Measurements from ENCODE around the gene CAVIN3.

CAVIN3 gene

DNA sequence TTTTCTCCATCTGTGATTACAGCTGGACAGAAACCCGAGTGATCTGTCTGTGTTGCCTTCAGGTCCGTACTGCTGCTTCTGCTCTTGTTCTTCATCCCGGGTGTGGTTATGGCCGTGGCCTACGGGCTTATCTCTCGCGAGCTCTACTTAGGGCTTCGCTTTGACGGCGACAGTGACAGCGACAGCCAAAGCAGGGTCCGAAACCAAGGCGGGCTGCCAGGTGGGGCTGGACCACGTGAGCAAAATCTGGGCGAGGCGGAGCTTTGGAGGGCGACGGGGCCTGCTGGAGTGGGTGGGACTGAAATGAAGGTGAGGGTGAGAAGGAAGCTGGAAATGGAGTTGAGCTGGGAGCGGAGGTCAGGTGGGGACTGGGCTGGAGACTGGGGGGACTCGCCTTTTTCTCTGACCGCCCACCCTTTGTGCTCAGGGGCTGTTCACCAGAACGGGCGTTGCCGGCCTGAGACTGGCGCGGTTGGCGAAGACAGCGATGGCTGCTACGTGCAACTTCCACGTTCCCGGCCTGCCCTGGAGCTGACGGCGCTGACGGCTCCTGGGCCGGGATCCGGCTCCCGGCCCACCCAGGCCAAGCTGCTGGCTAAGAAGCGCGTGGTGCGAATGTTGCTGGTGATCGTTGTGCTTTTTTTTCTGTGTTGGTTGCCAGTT is 49.6 kb downstream of the CAVIN3 start:
- no peak for DNase-seq (ENCODE audit: low read depth, low spot score)

DNA sequence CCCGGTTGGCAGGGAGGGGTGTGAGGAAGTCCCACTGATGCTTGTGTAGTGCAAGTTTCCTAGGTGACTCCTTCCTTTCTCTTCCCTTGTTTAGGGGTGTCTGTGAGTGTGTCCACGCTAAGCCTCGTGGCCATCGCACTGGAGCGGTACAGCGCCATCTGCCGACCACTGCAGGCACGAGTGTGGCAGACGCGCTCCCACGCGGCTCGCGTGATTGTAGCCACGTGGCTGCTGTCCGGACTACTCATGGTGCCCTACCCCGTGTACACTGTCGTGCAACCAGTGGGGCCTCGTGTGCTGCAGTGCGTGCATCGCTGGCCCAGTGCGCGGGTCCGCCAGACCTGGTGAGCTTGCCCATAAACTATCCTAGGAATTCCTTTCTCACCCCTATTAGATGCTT is 50.3 kb downstream of the CAVIN3 start:
- no peak for DNase-seq (ENCODE audit: low read depth, low spot score)

All from activated CD4-positive, CD25-positive, alpha-beta regulatory T cell treated with anti-CD3 and anti-CD28 coated beads, Interleukin-2, amount 50 U/mL, for 16 hours (primary cell).